ENCODE data around the gene IGF2BP2.

IGF2BP2 gene

DNA sequence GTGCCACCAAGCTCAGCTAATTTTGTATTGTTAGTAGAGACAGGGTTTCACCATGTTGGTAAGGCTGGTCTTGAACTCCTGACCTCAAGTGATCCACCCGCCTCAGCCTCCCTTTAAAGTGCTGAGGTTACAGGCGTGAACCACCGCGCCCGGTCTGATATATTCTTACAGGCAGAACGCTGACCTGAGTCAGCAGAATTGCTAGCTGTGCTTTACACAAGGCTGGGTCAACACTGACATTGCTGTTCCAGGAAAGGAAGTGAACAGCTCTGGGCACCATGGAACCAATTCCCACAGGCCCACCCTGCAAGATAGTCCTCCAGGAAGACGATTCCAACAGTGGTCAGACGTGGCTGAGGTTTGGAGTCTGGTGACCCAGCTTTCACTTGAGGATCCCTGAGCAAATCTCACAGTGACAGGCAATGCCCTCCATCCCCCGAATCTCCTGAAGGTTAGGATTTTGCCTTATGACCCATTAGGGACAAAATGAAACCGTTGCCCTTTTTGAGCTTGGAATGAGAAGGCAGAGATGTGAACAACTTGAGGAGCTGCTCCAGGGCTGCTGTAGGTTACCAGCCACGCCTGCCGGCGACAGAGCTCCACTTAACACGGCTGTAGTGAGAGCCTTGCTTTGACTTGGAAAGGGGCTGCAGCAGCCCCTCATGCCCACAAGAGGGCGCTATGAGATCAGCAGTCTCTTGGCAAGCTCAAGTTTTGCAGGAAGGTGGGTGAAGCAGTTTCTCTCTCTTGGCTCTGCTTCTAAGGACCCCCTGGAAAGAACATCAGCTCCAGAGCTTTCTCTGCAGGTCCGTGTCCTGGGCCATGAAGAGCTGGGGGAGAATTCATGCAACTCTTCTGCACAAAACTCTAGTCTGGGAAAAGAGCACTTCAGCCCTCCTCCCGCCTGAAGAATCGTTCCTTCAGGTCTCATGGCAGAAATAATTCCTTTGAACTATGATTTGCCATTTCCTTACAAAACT, 164.6 kb downstream of the IGF2BP2 start:
- ATAC-seq (ENCODE audit: low read depth) = peak; percentile 15
- Histone ChIP-seq H3K4me3 (ENCODE audit: severe bottlenecking) (no peak overlapping the region), H3K27ac (ENCODE audit: poor library complexity, severe bottlenecking) (peak overlapping the region; percentile 96)

DNA sequence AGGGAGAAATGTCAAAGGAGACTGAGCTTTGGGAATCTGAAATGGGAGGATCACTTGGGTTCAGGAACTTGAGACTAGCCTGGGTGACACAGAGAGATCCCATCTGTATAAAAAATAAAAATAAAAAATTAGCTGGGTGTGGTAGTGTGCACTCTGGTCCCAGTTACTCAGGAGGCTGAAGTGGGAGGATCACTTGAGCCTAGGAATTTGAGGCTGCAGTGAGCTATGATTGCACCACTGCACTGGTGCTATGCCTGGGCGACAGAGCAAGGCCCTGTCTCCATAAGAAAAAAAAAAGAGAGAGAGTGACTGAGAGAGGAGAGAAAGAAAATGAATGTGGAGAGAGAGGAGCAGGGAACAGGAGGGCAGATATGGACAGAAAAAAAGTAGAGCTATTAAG, 165.9 kb downstream of the IGF2BP2 start:
- TF ChIP-seq, protein P1, sequence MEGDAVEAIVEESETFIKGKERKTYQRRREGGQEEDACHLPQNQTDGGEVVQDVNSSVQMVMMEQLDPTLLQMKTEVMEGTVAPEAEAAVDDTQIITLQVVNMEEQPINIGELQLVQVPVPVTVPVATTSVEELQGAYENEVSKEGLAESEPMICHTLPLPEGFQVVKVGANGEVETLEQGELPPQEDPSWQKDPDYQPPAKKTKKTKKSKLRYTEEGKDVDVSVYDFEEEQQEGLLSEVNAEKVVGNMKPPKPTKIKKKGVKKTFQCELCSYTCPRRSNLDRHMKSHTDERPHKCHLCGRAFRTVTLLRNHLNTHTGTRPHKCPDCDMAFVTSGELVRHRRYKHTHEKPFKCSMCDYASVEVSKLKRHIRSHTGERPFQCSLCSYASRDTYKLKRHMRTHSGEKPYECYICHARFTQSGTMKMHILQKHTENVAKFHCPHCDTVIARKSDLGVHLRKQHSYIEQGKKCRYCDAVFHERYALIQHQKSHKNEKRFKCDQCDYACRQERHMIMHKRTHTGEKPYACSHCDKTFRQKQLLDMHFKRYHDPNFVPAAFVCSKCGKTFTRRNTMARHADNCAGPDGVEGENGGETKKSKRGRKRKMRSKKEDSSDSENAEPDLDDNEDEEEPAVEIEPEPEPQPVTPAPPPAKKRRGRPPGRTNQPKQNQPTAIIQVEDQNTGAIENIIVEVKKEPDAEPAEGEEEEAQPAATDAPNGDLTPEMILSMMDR (IDR thresholded peaks at IDR 0.05; ENCODE audit: poor library complexity, severe bottlenecking) = no peak
- no peaks in the 10 kb centered on the region for H3K27me3 ChIP-seq (ENCODE audit: insufficient read depth, poor library complexity, severe bottlenecking)
- DNase-seq (ENCODE audit: low spot score) (no peak), ATAC-seq (ENCODE audit: low read depth) (no peak)
- H3K9me3 ChIP-seq (ENCODE audit: severe bottlenecking) = no peaks in the 10 kb centered on the region
- peaks cover 55% of the 10 kb centered on the region for H3K4me1 ChIP-seq (ENCODE audit: insufficient read depth, poor library complexity, severe bottlenecking)
- H3K4me3 ChIP-seq (ENCODE audit: severe bottlenecking) = no peak overlapping the region
- peak overlapping the region; percentile 96 for H3K27ac ChIP-seq (ENCODE audit: poor library complexity, severe bottlenecking)
- H3K36me3 ChIP-seq (ENCODE audit: low read depth) = peaks cover 72% of the 10 kb centered on the region

More for the DNA sequence above, 164.6 kb downstream of the IGF2BP2 start:
- no peak for DNase-seq (ENCODE audit: low spot score)
- Histone ChIP-seq H3K36me3 (ENCODE audit: low read depth) (peaks cover 66% of the 10 kb centered on the region), H3K27me3 (ENCODE audit: insufficient read depth, poor library complexity, severe bottlenecking) (no peaks in the 10 kb centered on the region), H3K4me1 (ENCODE audit: insufficient read depth, poor library complexity, severe bottlenecking) (peaks cover 55% of the 10 kb centered on the region), H3K9me3 (ENCODE audit: severe bottlenecking) (no peaks in the 10 kb centered on the region)
- TF ChIP-seq, protein P1 (IDR thresholded peaks at IDR 0.05; ENCODE audit: poor library complexity, severe bottlenecking) = peak; percentile 98

DNA sequence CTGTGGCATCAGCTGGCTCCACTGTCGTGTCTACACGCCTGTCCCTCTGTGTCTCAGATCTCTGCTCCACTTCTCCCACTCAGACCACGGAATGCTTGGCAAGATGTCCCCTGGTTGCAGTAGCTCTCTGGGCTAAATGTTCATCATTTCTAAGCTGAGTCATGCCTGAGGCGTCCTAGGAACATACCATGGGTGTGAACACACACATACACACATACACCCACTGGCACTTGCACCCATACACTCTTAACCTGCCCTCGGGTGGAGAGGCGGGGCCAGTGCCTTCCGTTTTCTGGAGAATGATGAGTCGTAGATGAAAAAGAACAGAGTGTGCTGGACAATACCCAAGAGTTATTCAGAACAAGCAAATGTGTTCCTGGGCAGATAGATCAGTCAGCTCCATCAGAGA, 166.3 kb downstream of the IGF2BP2 start:
- Histone ChIP-seq H3K36me3 (ENCODE audit: low read depth) (peaks cover 72% of the 10 kb centered on the region), H3K27me3 (ENCODE audit: insufficient read depth, poor library complexity, severe bottlenecking) (no peaks in the 10 kb centered on the region), H3K4me3 (ENCODE audit: severe bottlenecking) (no peak overlapping the region), H3K27ac (ENCODE audit: poor library complexity, severe bottlenecking) (peak overlapping the region; percentile 96), H3K9me3 (ENCODE audit: severe bottlenecking) (no peaks in the 10 kb centered on the region), H3K4me1 (ENCODE audit: insufficient read depth, poor library complexity, severe bottlenecking) (peaks cover 55% of the 10 kb centered on the region)
- peak; percentile 79 for ATAC-seq (ENCODE audit: low read depth)
- TF ChIP-seq, protein P1 (IDR thresholded peaks at IDR 0.05; ENCODE audit: poor library complexity, severe bottlenecking) = no peak
- peak; percentile 94 for DNase-seq (ENCODE audit: low spot score)

DNA sequence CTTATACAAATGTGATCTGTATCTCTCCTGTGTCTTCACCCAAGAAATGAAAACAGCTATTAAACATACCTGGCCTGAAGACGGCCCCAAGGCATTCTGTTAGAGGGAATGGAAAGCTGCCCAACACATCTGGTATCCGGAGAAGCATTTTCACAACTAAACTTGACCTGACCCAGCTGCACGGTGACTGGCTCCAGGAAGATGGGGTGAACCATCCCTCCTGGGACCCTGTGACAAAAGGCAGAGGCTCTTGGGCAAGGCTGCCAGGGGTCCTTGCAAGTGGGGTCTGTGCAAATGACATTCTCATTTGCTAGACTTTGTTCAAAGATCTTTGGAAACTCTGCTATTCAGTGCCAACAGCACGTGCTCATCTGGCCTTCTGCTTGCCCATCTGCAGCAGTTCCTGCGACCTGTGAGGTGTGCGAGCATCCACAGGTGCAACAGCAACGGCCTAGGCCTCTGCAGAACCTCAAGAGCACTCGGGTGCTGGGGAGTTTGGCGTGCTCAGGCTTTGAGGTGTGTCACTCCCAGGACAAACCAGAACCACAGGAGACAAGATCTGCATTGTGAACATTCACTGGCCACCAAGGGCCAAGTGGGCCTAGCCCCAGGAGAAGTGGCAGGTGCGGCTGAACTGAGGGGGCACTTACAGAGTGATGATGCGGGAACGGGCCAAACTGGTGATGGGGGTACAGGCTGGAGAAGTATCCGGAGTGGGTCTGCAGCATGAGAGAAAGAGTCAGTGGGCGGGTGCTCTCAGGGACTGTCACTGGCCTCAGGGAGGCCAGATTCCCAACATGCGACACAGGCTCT, 166.9 kb downstream of the IGF2BP2 start:
- H3K27ac ChIP-seq (ENCODE audit: poor library complexity, severe bottlenecking) = peak overlapping the region; percentile 96

More for the DNA sequence above, 166.9 kb downstream of the IGF2BP2 start:
- no peak for ATAC-seq (ENCODE audit: low read depth)
- no peaks in the 10 kb centered on the region for H3K9me3 ChIP-seq (ENCODE audit: severe bottlenecking)
- no peak overlapping the region for H3K4me3 ChIP-seq (ENCODE audit: severe bottlenecking)
- peaks cover 72% of the 10 kb centered on the region for H3K36me3 ChIP-seq (ENCODE audit: low read depth)
- H3K4me1 ChIP-seq (ENCODE audit: insufficient read depth, poor library complexity, severe bottlenecking) = peaks cover 55% of the 10 kb centered on the region
- H3K27me3 ChIP-seq (ENCODE audit: insufficient read depth, poor library complexity, severe bottlenecking) = no peaks in the 10 kb centered on the region
- TF ChIP-seq, protein P1 (IDR thresholded peaks at IDR 0.05; ENCODE audit: poor library complexity, severe bottlenecking) = no peak
- no peak for DNase-seq (ENCODE audit: low spot score)

All from RWPE2 (cell line).